Ascending aorta (tissue), 2 donors: ENCODE measurements around the gene TRPC6. TPM values are rescaled to one million over a fixed set of nuclear protein-coding genes. Genes with fewer than 3 reads are reported as not detected.

Source experiments
- DNase-seq, 2 donors: peaks; one replicate each; pipeline ENCODE4 v3.0.0-alpha.2; 2019; ENCODE audit warnings: low spot score in 2 of 2
- H3K27ac ChIP-seq, 2 donors: fragments of 200-600 bp; sonication (generic); one replicate each; pipeline ENCODE4 v1.5.1; 2016 to 2017; ENCODE audit warnings: mild to moderate bottlenecking in 1 of 2
- H3K27me3 ChIP-seq: fragments of 200-600 bp; sonication (generic); one replicate; pipeline ENCODE4 v1.5.1; 2017
- H3K36me3 ChIP-seq, 2 donors: fragments of 200-600 bp; sonication (generic); one replicate each; pipeline ENCODE4 v1.5.1; 2016
- H3K4me1 ChIP-seq, 2 donors: fragments of 200-600 bp; sonication (generic); one replicate each; pipeline ENCODE4 v1.5.1; 2016 to 2017; ENCODE audit warnings: mild to moderate bottlenecking in 1 of 2
- H3K4me3 ChIP-seq, 2 donors: fragments of 200-600 bp; sonication (generic); one replicate each; pipeline ENCODE4 v1.5.1; 2016 to 2017; ENCODE audit warnings: mild to moderate bottlenecking in 1 of 2
- H3K9me3 ChIP-seq, 2 donors: fragments of 200-600 bp; sonication (generic); one replicate each; pipeline ENCODE4 v1.5.1; 2016
- intact Hi-C: fragments of 100-400 bp; cut with DNase I; formaldehyde crosslinking; loops from one replicate; pipeline ENCODE4 v1.15.1; 2023
- total RNA-seq: library from RNA; depleted of rRNA; stranded (reverse); fragments of >200 nt; gene quantifications from one replicate; pipeline ENCODE4 v1.1.0, GENCODE V29; 2016
- TF ChIP-seq, protein P1 (sequence below), 3 experiments: fragments of 200-600 bp in 2 of 3; fragments of 450-650 bp in 1 of 3; sonication (generic) in 2 of 3; IDR thresholded peaks; one replicate each; pipeline ENCODE4 v1.5.1; 2016 to 2019; ENCODE audit warnings: antibody characterized with exemption in 3 of 3, mild to moderate bottlenecking in 1 of 3, moderate library complexity in 1 of 3

Gene TRPC6
- total RNA-seq, 1 donor from 2014 or later, result 4.8 TPM

- Histone ChIP-seq H3K27me3 (no peaks in the 10 kb centered on the region), H3K27ac (no peak overlapping the region), H3K9me3 (no peaks in the 10 kb centered on the region), H3K4me3 (no peak overlapping the region), H3K36me3 (no peaks in the 10 kb centered on the region), H3K4me1 (peaks cover 0 to 2% of the 10 kb centered on the region in 2 donors)
- intact Hi-C loops, result no loop called here
- TF ChIP-seq, protein P1, sequence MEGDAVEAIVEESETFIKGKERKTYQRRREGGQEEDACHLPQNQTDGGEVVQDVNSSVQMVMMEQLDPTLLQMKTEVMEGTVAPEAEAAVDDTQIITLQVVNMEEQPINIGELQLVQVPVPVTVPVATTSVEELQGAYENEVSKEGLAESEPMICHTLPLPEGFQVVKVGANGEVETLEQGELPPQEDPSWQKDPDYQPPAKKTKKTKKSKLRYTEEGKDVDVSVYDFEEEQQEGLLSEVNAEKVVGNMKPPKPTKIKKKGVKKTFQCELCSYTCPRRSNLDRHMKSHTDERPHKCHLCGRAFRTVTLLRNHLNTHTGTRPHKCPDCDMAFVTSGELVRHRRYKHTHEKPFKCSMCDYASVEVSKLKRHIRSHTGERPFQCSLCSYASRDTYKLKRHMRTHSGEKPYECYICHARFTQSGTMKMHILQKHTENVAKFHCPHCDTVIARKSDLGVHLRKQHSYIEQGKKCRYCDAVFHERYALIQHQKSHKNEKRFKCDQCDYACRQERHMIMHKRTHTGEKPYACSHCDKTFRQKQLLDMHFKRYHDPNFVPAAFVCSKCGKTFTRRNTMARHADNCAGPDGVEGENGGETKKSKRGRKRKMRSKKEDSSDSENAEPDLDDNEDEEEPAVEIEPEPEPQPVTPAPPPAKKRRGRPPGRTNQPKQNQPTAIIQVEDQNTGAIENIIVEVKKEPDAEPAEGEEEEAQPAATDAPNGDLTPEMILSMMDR (IDR thresholded peaks at IDR 0.05), result no peak
- no peak for DNase-seq
Observed at GRCh38 chr11:101555366-101555765, 28.4 kb downstream of the TRPC6 start.

- TF ChIP-seq, protein P1 (IDR thresholded peaks at IDR 0.05), result no peak
- no peak for DNase-seq
- Histone ChIP-seq H3K36me3 (no peaks in the 10 kb centered on the region), H3K4me3 (no peak overlapping the region), H3K4me1 (peaks cover 0 to 2% of the 10 kb centered on the region in 2 donors), H3K27me3 (no peaks in the 10 kb centered on the region), H3K27ac (no peak overlapping the region), H3K9me3 (no peaks in the 10 kb centered on the region)
- intact Hi-C loops, result no loop called here
Observed at GRCh38 chr11:101553891-101554292, 29.9 kb downstream of the TRPC6 start.

GRCh38 chr11:101552888-101553287 is 30.9 kb downstream of the TRPC6 start:
- TF ChIP-seq, protein P1 (IDR thresholded peaks at IDR 0.05), result no peak
- Histone ChIP-seq H3K27ac (no peak overlapping the region), H3K9me3 (no peaks in the 10 kb centered on the region), H3K4me3 (no peak overlapping the region), H3K36me3 (no peaks in the 10 kb centered on the region), H3K27me3 (no peaks in the 10 kb centered on the region), H3K4me1 (peaks cover 0 to 2% of the 10 kb centered on the region in 2 donors)
- intact Hi-C loops, result no loop called here
- no peak for DNase-seq

DNA sequence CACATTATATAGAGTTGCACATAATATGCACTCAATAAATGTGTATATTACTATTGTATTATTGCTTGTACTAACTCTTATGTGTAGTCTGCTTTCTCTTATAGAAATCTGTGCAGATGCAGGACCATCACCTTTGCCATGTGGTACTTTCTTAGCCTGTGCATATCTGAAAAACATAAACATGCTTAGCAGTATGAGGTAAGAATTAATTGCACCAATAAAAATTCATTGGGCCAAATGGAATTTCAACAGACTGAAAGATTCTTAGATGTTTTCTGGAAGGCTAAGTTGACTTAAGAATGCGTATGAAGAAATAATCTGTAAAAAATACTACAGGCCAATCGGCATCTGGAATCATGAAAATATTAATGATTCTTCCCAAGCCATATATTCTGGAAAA is 55.3 kb downstream of the TRPC6 start:
- TF ChIP-seq, protein P1 (IDR thresholded peaks at IDR 0.05), result no peak
- H3K4me1 ChIP-seq, result no peaks in the 10 kb centered on the region
- H3K9me3 ChIP-seq, result no peaks in the 10 kb centered on the region
- no peak for DNase-seq
- no peaks in the 10 kb centered on the region for H3K36me3 ChIP-seq
- no peak overlapping the region for H3K4me3 ChIP-seq
- H3K27me3 ChIP-seq, result no peaks in the 10 kb centered on the region
- intact Hi-C loops, result no loop called here
- H3K27ac ChIP-seq, result no peak overlapping the region

DNA sequence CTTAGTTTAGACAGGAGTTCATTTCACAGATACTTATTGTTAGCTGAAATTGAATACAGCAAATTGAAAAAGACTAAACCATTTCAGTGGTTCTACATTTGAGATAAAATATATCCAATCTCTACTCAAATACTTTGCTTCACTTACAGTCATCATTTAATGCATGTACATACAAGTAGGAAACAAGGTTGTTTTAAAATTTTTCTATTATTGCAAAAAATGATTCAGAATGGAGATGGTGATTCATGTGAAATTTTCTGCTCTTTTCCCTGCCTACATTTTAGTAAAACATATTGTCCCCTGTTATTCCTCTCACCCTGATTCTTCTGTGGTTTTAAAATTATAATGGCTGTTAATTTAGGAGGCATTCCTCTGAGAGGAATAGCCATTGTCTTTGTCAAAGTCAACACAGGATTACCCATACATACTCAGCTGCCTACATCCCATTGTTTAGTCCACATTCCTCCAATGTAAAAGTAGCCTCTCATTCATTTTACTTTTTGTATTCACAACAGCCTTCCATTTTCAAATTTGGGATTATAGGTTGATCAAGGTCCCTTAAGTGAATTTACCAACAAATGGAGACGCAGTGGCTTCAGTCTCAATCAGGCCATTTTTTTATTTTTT is 60.1 kb downstream of the TRPC6 start:
- no peaks in the 10 kb centered on the region for H3K27me3 ChIP-seq
- H3K4me3 ChIP-seq, result no peak overlapping the region
- H3K9me3 ChIP-seq, result peaks cover 0 to 4% of the 10 kb centered on the region in 2 donors
- no peak for DNase-seq
- no peak overlapping the region for H3K27ac ChIP-seq
- no peaks in the 10 kb centered on the region for H3K36me3 ChIP-seq
- intact Hi-C loops, result no loop called here
- no peaks in the 10 kb centered on the region for H3K4me1 ChIP-seq
- TF ChIP-seq, protein P1 (IDR thresholded peaks at IDR 0.05), result no peak

GRCh38 chr11:101523193-101523592 is 60.6 kb downstream of the TRPC6 start:
- intact Hi-C loops, result no loop called here
- no peak overlapping the region for H3K4me3 ChIP-seq
- TF ChIP-seq, protein P1 (IDR thresholded peaks at IDR 0.05), result no peak
- H3K27me3 ChIP-seq, result no peaks in the 10 kb centered on the region
- no peak overlapping the region for H3K27ac ChIP-seq
- H3K36me3 ChIP-seq, result no peaks in the 10 kb centered on the region
- peaks cover 0 to 4% of the 10 kb centered on the region in 2 donors for H3K9me3 ChIP-seq
- H3K4me1 ChIP-seq, result no peaks in the 10 kb centered on the region
- DNase-seq, result no peak
